ENCODE results near the gene WDR74. TPM values are rescaled to one million over a fixed set of nuclear protein-coding genes. Genes with fewer than 3 reads are reported as not detected.

The WDR74 gene
- total and polyA plus RNA-seq, 9 of the 15 experiments (the other 6 are each of a cell fraction or from before 2014, with no cell fraction given): 32.7 to 210 (median 114) TPM

GRCh38 chr11:62881579-62882430, 42.4 kb upstream of the WDR74 start (continued):
- TF ChIP-seq DDX20 (tag; IDR thresholded peaks at IDR 0.05; ENCODE audit: low read depth): no peak
- TF ChIP-seq PYGO2 (tag; IDR thresholded peaks at IDR 0.05): no peak
- TF ChIP-seq ZNF75A (CRISPR knock-in tag; IDR thresholded peaks at IDR 0.05): no peak
- TF ChIP-seq KAT2B (IDR thresholded peaks at IDR 0.05; ENCODE audit: low read depth, low read length): no peak
- TF ChIP-seq ZNF717 (CRISPR knock-in tag; IDR thresholded peaks at IDR 0.05): no peak
- no peak for TF ChIP-seq CHD1 (IDR thresholded peaks at IDR 0.05; ENCODE audit: low read length)
- TF ChIP-seq BHLHE40 (IDR thresholded peaks at IDR 0.05; ENCODE audit: low read length): peak; percentile 98
- no peak for TF ChIP-seq DNMT1 (IDR thresholded peaks at IDR 0.05)
- no peak for TF ChIP-seq HIVEP1 (CRISPR knock-in tag; IDR thresholded peaks at IDR 0.05)
- no peak for TF ChIP-seq SETDB1 (IDR thresholded peaks at IDR 0.05; ENCODE audit: low read length)
- TF ChIP-seq HEY1 (CRISPR knock-in tag; IDR thresholded peaks at IDR 0.05; ENCODE audit: borderline replicate concordance): no peak
- TF ChIP-seq, protein P1, sequence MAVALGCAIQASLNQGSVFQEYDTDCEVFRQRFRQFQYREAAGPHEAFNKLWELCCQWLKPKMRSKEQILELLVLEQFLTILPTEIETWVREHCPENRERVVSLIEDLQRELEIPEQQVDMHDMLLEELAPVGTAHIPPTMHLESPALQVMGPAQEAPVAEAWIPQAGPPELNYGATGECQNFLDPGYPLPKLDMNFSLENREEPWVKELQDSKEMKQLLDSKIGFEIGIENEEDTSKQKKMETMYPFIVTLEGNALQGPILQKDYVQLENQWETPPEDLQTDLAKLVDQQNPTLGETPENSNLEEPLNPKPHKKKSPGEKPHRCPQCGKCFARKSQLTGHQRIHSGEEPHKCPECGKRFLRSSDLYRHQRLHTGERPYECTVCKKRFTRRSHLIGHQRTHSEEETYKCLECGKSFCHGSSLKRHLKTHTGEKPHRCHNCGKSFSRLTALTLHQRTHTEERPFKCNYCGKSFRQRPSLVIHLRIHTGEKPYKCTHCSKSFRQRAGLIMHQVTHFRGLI (CRISPR knock-in tag; IDR thresholded peaks at IDR 0.05): no peak
- TF ChIP-seq, protein P2, sequence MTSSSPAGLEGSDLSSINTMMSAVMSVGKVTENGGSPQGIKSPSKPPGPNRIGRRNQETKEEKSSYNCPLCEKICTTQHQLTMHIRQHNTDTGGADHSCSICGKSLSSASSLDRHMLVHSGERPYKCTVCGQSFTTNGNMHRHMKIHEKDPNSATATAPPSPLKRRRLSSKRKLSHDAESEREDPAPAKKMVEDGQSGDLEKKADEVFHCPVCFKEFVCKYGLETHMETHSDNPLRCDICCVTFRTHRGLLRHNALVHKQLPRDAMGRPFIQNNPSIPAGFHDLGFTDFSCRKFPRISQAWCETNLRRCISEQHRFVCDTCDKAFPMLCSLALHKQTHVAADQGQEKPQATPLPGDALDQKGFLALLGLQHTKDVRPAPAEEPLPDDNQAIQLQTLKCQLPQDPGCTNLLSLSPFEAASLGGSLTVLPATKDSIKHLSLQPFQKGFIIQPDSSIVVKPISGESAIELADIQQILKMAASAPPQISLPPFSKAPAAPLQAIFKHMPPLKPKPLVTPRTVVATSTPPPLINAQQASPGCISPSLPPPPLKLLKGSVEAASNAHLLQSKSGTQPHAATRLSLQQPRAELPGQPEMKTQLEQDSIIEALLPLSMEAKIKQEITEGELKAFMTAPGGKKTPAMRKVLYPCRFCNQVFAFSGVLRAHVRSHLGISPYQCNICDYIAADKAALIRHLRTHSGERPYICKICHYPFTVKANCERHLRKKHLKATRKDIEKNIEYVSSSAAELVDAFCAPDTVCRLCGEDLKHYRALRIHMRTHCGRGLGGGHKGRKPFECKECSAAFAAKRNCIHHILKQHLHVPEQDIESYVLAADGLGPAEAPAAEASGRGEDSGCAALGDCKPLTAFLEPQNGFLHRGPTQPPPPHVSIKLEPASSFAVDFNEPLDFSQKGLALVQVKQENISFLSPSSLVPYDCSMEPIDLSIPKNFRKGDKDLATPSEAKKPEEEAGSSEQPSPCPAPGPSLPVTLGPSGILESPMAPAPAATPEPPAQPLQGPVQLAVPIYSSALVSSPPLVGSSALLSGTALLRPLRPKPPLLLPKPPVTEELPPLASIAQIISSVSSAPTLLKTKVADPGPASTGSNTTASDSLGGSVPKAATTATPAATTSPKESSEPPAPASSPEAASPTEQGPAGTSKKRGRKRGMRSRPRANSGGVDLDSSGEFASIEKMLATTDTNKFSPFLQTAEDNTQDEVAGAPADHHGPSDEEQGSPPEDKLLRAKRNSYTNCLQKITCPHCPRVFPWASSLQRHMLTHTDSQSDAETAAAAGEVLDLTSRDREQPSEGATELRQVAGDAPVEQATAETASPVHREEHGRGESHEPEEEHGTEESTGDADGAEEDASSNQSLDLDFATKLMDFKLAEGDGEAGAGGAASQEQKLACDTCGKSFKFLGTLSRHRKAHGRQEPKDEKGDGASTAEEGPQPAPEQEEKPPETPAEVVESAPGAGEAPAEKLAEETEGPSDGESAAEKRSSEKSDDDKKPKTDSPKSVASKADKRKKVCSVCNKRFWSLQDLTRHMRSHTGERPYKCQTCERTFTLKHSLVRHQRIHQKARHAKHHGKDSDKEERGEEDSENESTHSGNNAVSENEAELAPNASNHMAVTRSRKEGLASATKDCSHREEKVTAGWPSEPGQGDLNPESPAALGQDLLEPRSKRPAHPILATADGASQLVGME (CRISPR knock-in tag; IDR thresholded peaks at IDR 0.05): no peak
- TF ChIP-seq, protein P3, sequence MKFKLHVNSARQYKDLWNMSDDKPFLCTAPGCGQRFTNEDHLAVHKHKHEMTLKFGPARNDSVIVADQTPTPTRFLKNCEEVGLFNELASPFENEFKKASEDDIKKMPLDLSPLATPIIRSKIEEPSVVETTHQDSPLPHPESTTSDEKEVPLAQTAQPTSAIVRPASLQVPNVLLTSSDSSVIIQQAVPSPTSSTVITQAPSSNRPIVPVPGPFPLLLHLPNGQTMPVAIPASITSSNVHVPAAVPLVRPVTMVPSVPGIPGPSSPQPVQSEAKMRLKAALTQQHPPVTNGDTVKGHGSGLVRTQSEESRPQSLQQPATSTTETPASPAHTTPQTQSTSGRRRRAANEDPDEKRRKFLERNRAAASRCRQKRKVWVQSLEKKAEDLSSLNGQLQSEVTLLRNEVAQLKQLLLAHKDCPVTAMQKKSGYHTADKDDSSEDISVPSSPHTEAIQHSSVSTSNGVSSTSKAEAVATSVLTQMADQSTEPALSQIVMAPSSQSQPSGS (CRISPR knock-in tag; IDR thresholded peaks at IDR 0.05): no peak
- TF ChIP-seq ZBTB11 (CRISPR knock-in tag; IDR thresholded peaks at IDR 0.05): 0 out of 6 replicates have a peak, but pooled peaks of 1 of the 3 experiments have one; percentile 6

Data from K562 (cell line).